Right renal pelvis (tissue), 4 donors: ENCODE results near the gene CHST9. TPM values are rescaled to one million over a fixed set of nuclear protein-coding genes. Genes with fewer than 3 reads are reported as not detected.
"Not testable (repeated sequence)": the region's sequence is repeated elsewhere in the genome, so short reads cannot be mapped to it uniquely, and the experiment has no call there.

Source experiments
- DNase-seq, 4 donors: peaks; one replicate each; pipeline ENCODE4 v3.0.0-alpha.2; 2013; ENCODE audit warnings: low read depth in 4 of 4, low spot score in 3 of 4, missing footprints in 1 of 4
- polyA plus RNA-seq, 4 donors: library from polyadenylated mRNA; unstranded; fragments of 120-200 nt; gene quantifications; one replicate each; pipeline ENCODE4 v1.2.1, GENCODE V29; 2013; ENCODE audit not compliant: insufficient read length in 4 of 4

Gene CHST9
- polyA plus RNA-seq, 4 donors = 4.5 to 6.3 (median 4.8) TPM

GRCh38 chr18:26948703-26949102, 236.4 kb downstream of the CHST9 start:
- DNase-seq = no peak

- DNase-seq = no peak
These were observed 241.2 kb downstream of the CHST9 start for GRCh38 chr18:26943906-26944305.

- no peak for DNase-seq
These were observed 243.5 kb downstream of the CHST9 start for GRCh38 chr18:26941584-26941983.

GRCh38 chr18:26940744-26941398, 244.2 kb downstream of the CHST9 start:
- no peak for DNase-seq

GRCh38 chr18:26931659-26932058, 253.4 kb downstream of the CHST9 start:
- no peak for DNase-seq

- DNase-seq = no peak
These were observed 254.5 kb downstream of the CHST9 start for GRCh38 chr18:26930630-26931029.

GRCh38 chr18:26928670-26929313, 256.3 kb downstream of the CHST9 start:
- DNase-seq = no peak

GRCh38 chr18:26927822-26928221, 257.3 kb downstream of the CHST9 start:
- DNase-seq = not testable (repeated sequence)

- DNase-seq = peak in 1 of 4 donors; percentile 8
These were observed 258.9 kb downstream of the CHST9 start for GRCh38 chr18:26926066-26926675.

GRCh38 chr18:26925313-26925712, 259.8 kb downstream of the CHST9 start:
- DNase-seq = no peak

GRCh38 chr18:26922313-26922712, 262.8 kb downstream of the CHST9 start:
- DNase-seq = no peak

- DNase-seq = no peak
These were observed 264.5 kb downstream of the CHST9 start for GRCh38 chr18:26920644-26921043.

- peak in 3 of 4 donors; percentile 32 to 51 (median 43) for DNase-seq
These were observed 265.5 kb downstream of the CHST9 start for GRCh38 chr18:26919627-26920026.

- DNase-seq = peak in 2 of 4 donors; percentile 3 to 36
These were observed 265.9 kb downstream of the CHST9 start for GRCh38 chr18:26919201-26919600.

- peak in 2 of 4 donors; percentile 5 to 37 for DNase-seq
These were observed 273.3 kb downstream of the CHST9 start for GRCh38 chr18:26911840-26912239.

- no peak for DNase-seq
These were observed 275.4 kb downstream of the CHST9 start for GRCh38 chr18:26909599-26910290.

- no peak for DNase-seq
These were observed 276.2 kb downstream of the CHST9 start for GRCh38 chr18:26908906-26909305.

- no peak for DNase-seq
These were observed 282.8 kb downstream of the CHST9 start for GRCh38 chr18:26902291-26902690.

GRCh38 chr18:26901020-26901419, 284.1 kb downstream of the CHST9 start:
- DNase-seq = no peak

GRCh38 chr18:26894426-26894825, 290.7 kb downstream of the CHST9 start:
- no peak for DNase-seq

GRCh38 chr18:26893996-26894395, 291.1 kb downstream of the CHST9 start:
- DNase-seq = no peak
